Measurements from ENCODE around the gene PDE6A.

- TF ChIP-seq GATA2 (IDR thresholded peaks at IDR 0.05; ENCODE audit: low read depth, low read length) (no peak), GATA3 (IDR thresholded peaks at IDR 0.05; ENCODE audit: low read depth, low read length) (no peak)
Measured at GRCh38 chr5:149836451-149837139, 108.0 kb downstream of the PDE6A start.
